AG04450 (cell line): Measurements from ENCODE around the gene CNOT3. TPM values are rescaled to one million over a fixed set of nuclear protein-coding genes. Genes with fewer than 3 reads are reported as not detected.
A peak's percentile ranks its signal among the peaks of the same experiment; 100 is the strongest.

Experiments used
- CTCF ChIA-PET: fragments of 300-600, 350-600 bp; formaldehyde crosslinking; extraction: SDS; loops from one replicate; lab custom pipeline; 2022; ENCODE audit warnings: antibody characterized with exemption, inconsistent platforms; lab: Charles Lee
- POLR2A ChIA-PET: fragments of 350-600 bp; formaldehyde crosslinking; extraction: SDS; loops from one replicate; lab custom pipeline; 2021; ENCODE audit warnings: antibody characterized with exemption, inconsistent platforms; lab: Yijun Ruan, JAX
- DNase-seq: peaks from one replicate; pipeline ENCODE4 v3.0.0-alpha.2; 2011; ENCODE audit warnings: low read depth, low spot score
- H3K27ac ChIP-seq: one replicate; pipeline ENCODE4 v1.5.1; 2012; ENCODE audit warnings: low read depth, low read length, control low read depth
- H3K27me3 ChIP-seq: one replicate; pipeline ENCODE4 v1.6.0; 2012; ENCODE audit warnings: low read length; ENCODE audit not compliant: control insufficient read depth, insufficient read depth
- H3K4me3 ChIP-seq: 2 replicates; pipeline ENCODE4 v1.5.1; 2011; ENCODE audit warnings: mild to moderate bottlenecking, low read depth, low read length, control low read depth
- H3K9me3 ChIP-seq: 2 replicates; pipeline ENCODE4 v1.5.1; 2012; ENCODE audit warnings: low read length; ENCODE audit not compliant: control insufficient read depth, insufficient read depth
- CTCF ChIP-seq: IDR thresholded peaks from 2 replicates; pipeline ENCODE4 v1.5.1; 2011; ENCODE audit warnings: low read depth, low read length, control low read depth, inconsistent platforms
- polyA plus RNA-seq: library from polyadenylated mRNA; depleted of rRNA; stranded (reverse); fragments of >200 nt; gene quantifications from 2 replicates; pipeline ENCODE4 v1.2.3, GENCODE V29; 2011

CNOT3 gene
- polyA plus RNA-seq, 1 experiment = 9.9 TPM

GRCh38 chr19:54162241-54162805 is 24.8 kb downstream of the CNOT3 start:
- DNase-seq = no peak
- ChIA-PET CTCF (no interaction called here), POLR2A (interaction anchor here (0.7 kb wide), 1 partner anchor 9 kb away, joined by 3 read pairs; no protein-coding TSS in a partner anchor)
- TF ChIP-seq CTCF = no peak
- Histone ChIP-seq H3K9me3 (peaks cover 23% of the 10 kb centered on the region), H3K27me3 (no peaks in the 10 kb centered on the region), H3K4me3 (peak overlapping the region; percentile 60), H3K27ac (no peak overlapping the region)

- CTCF ChIA-PET = interaction anchor here (0.7 kb wide), 1 partner anchor 27 kb away, joined by 3 read pairs; the partner anchor contains the start of gene MBOAT7
- H3K4me3 ChIP-seq = peak overlapping the region; percentile 60; the same call in 1 of the 2 replicates
- POLR2A ChIA-PET = interaction anchor here (0.7 kb wide), 1 partner anchor 9 kb away, joined by 3 read pairs; no protein-coding TSS in a partner anchor
- H3K27me3 ChIP-seq = no peaks in the 10 kb centered on the region
- H3K27ac ChIP-seq = no peak overlapping the region
- no peak for TF ChIP-seq CTCF
- DNase-seq = no peak
- H3K9me3 ChIP-seq = peaks cover 23% of the 10 kb centered on the region
Measured at GRCh38 chr19:54162884-54163283, 25.3 kb downstream of the CNOT3 start.

- ChIA-PET CTCF (no interaction called here), POLR2A (interaction anchor here (0.7 kb wide), 1 partner anchor 488 kb away, joined by 3 read pairs; no protein-coding TSS in a partner anchor)
- Histone ChIP-seq H3K27me3 (no peaks in the 10 kb centered on the region), H3K4me3 (peak overlapping the region; percentile 47), H3K27ac (no peak overlapping the region), H3K9me3 (peaks cover 23% of the 10 kb centered on the region)
- DNase-seq = no peak
- no peak for TF ChIP-seq CTCF
Measured at GRCh38 chr19:54164369-54165068, 27.0 kb downstream of the CNOT3 start.

- no peak for DNase-seq
- Histone ChIP-seq H3K9me3 (peaks cover 23% of the 10 kb centered on the region), H3K27me3 (no peaks in the 10 kb centered on the region), H3K4me3 (no peak overlapping the region), H3K27ac (no peak overlapping the region)
- TF ChIP-seq CTCF = no peak
- ChIA-PET POLR2A (interaction anchor here (0.7 kb wide), 1 partner anchor 487 kb away, joined by 3 read pairs; no protein-coding TSS in a partner anchor), CTCF (no interaction called here)
Measured at GRCh38 chr19:54165222-54165621, 27.7 kb downstream of the CNOT3 start.
